GM19324 (cell line): ENCODE results near the gene PRR14.

Experiments used
- ATAC-seq: cut with Tn5 transposase; IDR thresholded peaks from one replicate; pipeline ENCODE4 v1.9.1; 2021; ENCODE audit warnings: mild to moderate bottlenecking, moderate library complexity; ENCODE audit not compliant: unreplicated experiment, low FRiP score

The PRR14 gene

DNA sequence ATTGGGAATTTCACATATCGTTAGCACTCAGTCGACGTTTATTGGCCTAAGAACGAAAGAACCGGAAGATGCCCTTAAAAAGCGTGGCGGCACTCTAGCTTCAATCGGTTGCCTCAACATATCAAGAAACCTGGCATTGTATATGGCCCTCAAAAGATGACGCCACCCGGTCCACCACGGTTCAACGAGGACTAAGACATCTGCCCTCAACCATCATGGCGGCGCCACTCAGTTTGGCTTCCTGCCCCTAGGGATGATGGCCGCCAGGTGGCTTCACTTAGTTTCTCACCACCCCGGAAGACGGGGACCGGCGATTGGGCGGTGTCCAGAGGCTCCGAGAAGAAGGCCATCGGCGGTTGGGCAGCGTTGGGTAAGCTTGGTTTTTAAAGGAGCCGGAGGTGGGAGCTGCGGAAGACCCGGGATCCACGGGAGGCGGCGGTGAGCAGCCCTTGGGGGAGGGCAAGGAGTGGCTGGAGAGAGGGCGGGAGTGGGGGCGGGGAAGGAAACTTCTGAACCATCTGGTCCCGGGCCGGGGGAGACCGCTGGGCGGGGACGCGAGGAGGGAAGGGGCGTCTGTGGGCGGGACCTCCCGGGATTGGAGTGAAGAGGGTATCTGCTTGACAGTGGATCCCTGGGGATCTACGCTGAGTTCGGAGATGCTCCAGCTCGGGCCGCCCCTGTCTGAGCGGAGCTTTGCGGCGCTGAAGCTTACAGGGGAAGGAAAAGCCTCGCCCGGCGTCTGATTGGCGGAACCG, at the start of gene PRR14:
Gene PRR14, plus strand, starts transcription at position 592 of the 755 bp plus-strand sequence. CDS start 686 bp downstream, outside the sequence.
- ATAC-seq = peak; percentile 71

DNA sequence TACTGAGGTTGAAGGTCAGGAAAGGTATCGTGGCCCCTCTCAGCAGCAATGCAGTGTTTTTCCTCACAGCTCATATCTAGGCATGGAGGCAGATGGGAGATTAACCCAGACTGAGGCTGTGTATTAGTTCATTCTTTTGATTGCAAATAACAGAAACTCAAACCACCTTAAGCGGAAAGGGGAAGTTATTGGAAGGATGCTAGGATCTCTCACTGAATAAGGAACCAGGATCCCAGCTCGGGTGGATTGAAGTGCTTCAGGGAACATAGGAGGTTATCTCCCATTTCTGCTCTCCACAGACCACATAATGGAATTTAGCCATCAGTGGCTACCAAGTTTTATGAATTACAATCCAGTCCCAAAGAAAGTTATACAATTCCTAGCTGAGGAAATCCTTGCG, 48.8 kb upstream of the PRR14 start:
- no peak for ATAC-seq

DNA sequence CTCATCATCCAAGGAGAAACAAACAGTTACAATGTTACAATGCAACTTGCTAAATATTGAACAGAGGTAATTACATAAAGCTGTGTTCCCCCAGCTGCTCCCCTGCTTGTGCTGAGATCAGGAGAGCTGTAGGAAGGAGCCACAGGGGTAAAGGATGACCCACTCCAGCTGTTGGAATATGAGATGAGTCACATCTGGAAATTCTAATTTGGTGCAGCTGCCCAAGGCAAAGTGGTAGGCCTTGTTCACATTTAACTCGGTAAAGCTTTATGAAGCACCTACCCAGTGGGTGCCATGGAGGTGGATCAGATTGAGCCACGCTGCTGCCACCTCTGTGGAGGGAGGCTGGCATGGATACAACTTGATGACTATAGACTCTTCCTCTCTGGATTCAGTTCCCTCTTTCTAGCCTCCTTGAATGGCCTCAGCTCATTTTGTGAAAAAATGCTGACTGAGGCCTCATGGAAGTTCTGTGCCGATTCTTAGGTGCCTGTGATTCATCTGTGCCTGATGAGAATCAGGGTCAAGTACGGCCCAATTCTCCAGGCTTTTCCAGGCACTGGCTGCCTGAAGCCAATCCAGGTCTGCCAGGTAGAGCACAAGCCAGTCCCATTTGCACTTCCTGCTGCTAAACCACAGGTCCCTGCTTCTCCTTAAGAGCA, 48.0 kb upstream of the PRR14 start:
- no peak for ATAC-seq

DNA sequence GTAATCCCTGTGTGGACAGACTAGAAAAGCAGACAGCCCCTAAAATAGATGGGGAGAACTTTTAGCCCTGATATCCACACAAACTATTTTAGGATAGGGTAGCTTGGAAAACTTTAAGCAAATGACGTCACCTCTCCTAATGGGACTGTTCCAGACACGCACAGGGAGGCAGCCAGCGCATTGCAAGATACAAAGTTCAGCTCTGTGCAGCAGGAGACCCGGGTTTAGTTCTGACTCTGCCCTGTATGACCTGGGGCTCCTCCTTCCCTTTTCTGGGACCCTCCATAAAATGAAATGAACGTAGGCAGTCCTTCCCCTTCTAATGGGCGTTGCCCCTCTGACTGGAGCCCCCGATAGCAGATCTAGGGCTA, 46.8 kb upstream of the PRR14 start:
- no peak for ATAC-seq

DNA sequence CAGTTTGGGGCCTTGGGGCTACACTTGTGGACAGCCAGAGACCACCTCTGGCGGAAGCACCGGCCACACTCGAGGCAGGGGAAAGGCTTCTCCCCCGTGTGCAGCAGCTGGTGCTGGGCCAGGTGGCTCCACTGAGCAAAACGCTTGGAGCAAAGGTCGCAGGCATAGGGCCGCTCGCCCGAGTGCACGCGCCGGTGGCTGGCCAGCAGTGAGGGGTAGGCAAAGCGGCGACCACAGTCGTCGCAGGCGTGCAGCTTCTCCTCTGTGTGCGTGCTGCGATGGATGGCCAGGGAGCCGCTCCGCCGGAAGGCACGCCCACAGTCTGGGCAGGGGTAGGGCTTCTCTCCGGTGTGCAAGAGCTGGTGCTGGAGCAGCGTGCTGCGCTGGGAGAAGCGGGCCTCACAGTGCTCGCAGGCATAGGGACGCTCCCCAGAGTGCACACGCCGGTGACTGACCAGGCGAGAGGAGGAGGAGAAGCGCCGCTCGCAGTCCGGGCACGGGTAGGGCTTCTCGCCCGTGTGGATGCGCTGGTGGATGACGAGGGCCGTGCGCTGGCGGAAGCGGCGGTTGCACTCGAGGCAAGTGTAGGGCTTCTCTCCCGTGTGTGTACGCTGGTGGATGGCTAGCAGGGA, 46.3 kb upstream of the PRR14 start:
- ATAC-seq = no peak

DNA sequence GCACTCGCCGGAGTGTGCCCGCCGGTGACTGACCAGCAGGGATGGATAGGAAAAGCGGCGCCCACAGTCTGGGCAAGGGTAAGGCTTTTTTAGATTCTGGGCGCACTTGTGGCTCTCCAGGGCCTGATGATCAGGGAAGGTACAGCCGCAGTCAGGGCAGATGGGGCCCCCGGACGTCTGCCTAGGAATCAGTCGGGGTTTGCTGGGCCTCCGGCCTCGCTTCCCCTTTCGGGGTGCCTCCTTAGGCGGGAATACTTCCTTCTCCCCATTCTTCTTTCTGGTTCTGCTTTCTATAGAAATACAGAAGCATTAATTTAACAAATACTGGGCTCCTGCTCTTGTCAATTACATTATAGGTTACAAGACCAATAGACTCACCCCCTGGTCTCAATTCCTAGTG, 45.6 kb upstream of the PRR14 start:
- ATAC-seq = no peak

GRCh38 chr16:30606004-30606403, 44.8 kb upstream of the PRR14 start:
- ATAC-seq = no peak

DNA sequence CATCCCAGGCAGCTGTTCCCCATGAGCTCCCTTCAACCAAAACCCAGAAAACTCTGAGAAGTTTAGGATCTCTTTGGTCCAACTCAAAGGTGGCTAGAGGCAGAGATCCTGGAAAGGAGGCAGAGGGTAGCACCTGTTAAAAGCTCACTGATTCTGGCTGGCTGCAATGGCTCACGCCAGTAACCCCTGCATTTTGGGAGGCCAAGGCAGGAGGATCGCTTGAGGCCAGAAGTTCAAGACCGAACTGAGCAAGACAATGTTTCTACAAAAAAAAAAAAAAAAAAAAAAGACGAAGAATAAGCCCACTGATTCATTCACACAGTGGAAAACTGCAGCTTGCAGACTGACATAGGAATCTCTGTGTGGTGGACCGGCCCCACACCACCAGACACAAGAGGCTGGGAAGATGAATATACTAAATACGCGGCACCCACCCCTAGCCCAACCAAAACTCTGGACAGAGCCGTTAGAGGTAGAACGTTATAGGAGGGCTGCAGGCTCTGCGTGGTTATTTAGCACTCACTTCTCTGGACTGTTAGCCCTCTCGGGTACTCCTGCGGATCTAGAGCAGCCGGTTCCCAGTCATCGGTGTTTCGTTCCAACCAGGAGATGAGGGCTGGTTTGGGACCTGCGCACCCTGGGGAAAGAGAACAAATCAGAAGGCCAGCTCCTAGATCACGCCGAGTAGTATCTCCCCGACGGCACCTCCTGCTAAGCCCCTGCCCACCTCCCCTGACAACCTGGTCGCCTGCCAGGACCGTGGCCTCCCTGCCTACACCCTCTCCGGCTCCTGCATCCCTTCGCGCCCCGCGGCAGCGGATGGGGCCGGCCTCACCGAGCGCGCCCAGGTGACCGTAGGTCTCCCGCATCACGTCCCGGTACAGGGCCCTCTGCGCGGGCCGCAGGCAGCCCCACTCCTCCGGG, 41.5 kb upstream of the PRR14 start:
- no peak for ATAC-seq

- ATAC-seq = peak; percentile 85
These were observed 40.6 kb upstream of the PRR14 start, which contains the start of gene ZNF689 for GRCh38 chr16:30609926-30610839. Gene ZNF689, minus strand, starts transcription at chr16:30610389. Its CDS starts 348 bp downstream, at chr16:30610041.

- ATAC-seq = no peak
These were observed 35.2 kb upstream of the PRR14 start for GRCh38 chr16:30615358-30616091.

DNA sequence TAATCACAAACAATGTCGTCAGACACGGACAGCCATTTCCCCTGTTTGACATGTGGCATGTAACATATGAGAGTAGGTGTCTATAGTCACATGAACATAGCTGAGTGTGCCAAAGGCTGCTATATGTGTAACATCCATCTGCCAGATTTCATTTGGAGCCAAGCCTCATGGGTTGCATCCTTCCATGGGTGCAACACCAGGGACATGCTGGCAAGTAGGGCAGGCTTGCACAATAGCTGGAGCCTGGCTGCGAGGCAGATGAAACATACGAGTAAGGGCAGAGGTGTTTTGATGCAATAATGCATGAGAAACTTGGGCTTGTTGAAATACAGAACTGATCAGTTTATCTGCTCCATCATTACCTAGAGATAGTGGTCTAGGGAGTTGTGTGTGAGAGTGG, 31.6 kb upstream of the PRR14 start:
- no peak for ATAC-seq

DNA sequence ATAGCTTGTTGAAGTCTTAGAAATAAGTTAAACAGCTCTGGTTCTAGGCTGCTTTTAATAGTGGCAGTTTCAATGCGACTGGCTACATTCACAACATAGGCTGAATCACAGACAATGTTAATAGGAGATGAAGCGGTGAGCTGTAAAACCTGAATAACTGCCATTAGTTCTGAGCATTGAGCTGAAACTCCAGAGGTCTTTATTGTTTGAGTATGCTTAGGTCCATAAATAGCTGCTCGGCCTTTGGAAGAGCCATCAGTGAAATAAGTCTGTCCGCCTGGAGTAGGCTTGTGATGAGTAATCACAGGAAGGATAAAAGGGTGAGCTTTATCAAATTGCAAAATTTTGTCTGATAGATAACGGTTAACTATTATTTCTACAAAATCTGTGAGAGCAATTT, 31.1 kb upstream of the PRR14 start:
- ATAC-seq = no peak

GRCh38 chr16:30620169-30620568, 30.6 kb upstream of the PRR14 start:
- no peak for ATAC-seq

DNA sequence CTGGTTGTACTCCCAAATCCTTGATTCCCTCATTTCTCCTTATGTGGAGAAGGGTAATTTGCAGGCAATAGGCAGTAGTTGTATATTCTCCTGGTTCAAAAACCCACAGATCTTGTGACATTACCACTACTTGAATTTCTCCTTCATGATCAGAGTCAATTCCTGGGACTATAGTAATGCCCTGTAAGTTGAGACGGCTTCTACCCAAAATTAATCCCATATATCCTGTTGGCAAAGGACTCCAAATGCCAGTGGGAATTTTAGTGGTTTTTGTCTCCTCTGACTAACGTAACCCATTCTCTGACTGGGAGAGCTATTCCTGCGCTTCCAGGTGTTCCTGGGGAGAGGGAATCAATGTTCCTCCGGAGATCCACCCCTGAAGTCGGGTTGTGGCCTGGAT, 29.0 kb upstream of the PRR14 start:
- no peak for ATAC-seq

DNA sequence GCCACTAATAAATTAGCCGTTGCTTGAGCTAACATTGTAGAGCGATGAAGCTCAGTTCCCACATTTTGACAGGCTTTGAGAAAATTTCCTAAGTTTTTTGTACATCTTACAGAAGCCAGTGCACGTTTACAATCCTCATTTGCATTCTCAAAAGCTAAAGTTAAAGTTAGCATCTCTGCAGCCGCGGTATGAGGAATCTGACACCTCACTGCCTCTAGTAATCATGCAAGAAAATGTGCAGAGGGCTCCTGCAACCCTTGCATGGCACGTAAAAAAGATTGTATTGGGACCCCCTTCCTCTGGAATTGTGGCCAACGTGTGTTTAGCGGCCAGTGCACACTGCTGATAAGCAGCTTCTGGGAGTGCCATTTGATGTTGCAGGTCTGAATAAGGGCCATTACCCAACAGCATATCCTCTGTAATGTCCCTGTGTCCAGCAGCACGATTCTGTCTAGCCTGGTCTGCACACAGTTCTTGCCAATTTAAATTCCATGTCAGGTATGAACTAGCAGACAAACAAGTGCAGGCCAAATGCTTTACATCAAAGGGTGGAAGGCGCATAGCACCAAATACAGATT, 28.2 kb upstream of the PRR14 start:
- no peak for ATAC-seq

DNA sequence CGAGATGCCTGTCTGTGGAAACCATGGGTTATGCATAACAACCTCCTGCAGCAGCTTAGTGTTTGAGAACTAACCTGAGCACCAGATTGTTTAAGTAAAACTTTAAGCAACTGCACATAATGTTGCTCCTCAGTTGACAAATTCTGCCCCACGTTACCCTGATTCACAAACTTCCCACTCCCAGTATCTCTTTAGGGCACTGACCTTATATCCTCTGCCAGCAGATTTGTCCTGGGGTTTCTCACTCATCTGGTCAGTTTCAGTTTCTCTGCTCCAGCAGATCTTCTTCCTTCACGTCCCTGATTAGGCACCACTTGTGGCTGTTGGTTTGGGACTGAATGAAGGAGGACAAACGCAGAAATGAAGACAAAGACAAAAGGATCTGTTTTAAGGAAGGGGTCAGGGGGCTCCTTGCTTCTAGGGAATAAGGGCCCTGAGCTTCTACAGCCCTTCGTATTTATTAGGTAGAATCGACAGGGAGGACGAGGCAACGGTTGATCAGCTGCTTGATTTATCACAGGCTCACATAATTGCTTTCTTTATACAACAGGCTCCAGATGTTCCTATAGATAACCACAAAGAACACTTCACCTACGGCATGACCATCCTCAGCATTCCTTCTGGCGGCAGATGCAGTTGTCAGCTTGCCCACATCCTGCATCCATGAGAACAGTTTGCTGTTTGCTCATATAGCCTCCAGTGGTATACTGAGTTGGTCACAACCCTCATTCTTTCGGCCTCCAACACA, 27.1 kb upstream of the PRR14 start:
- ATAC-seq = no peak

DNA sequence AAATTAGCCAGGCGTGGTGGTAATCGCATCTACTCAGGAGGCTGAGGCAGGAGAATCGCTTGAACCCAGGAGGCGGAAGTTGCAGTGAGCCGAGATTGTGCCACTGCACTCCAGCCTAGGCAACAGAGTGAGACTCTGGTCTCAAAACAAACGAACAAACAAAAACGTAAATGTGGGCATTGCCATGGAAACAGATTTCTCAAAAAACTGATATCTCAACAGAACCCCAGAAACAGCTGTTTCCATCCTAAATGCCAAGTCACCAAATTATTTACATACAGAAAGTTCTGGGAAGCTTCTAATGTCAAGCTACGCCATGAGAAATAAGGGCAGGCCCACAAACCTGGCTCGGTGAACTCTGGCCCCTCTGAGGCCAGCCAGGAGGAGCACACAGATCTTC, 24.5 kb upstream of the PRR14 start:
- no peak for ATAC-seq
